Measurements from ENCODE around the gene SERINC2. TPM values are rescaled to one million over a fixed set of nuclear protein-coding genes. Genes with fewer than 3 reads are reported as not detected.

The SERINC2 gene
- polyA plus RNA-seq, 1 donor (not counting 4 experiments of a cell fraction or from before 2014, with no cell fraction given): 171 TPM

GRCh38 chr1:31441073-31441472 lies 28.1 kb downstream of the SERINC2 start:
- Histone ChIP-seq H3K9me3 (ENCODE audit: control insufficient read depth, low read depth, low read length) (no peaks in the 10 kb centered on the region), H3K27me3 (ENCODE audit: control insufficient read depth, extremely low read depth, insufficient read depth, low read length) (no peaks in the 10 kb centered on the region), H3K79me2 (ENCODE audit: control insufficient read depth, insufficient read depth, low read length) (no peaks in the 10 kb centered on the region), H4K20me1 (ENCODE audit: control insufficient read depth, extremely low read depth, insufficient read depth, low read length) (no peaks in the 10 kb centered on the region), H3K27ac (ENCODE audit: control insufficient read depth, insufficient read depth, low read length) (no peak overlapping the region), H3K4me1 (ENCODE audit: control insufficient read depth, extremely low read depth, insufficient read depth, low read length) (no peaks in the 10 kb centered on the region), H3K4me3 (ENCODE audit: control insufficient read depth in 2 of 3, extremely low read depth in 1 of 3, insufficient read depth in 2 of 3, low read depth in 1 of 3, low read length in 3 of 3) (no peak overlapping the region), H3K9me1 (ENCODE audit: control insufficient read depth, extremely low read depth, insufficient read depth, low read length) (no peaks in the 10 kb centered on the region), H3K36me3 (ENCODE audit: control insufficient read depth in 2 of 2, extremely low read depth in 1 of 2, insufficient read depth in 2 of 2, low read length in 2 of 2) (no peaks in the 10 kb centered on the region), H3K9ac (ENCODE audit: control insufficient read depth, extremely low read depth, insufficient read depth, low read length) (no peak overlapping the region), H2AFZ (ENCODE audit: control insufficient read depth, low read length) (no peak overlapping the region), H3K4me2 (ENCODE audit: control insufficient read depth, extremely low read depth, insufficient read depth, low read depth, low read length) (no peak overlapping the region)
- TF ChIP-seq CTCF (optimal IDR thresholded peaks at IDR 0.05 in 1 of 3, IDR thresholded peaks at IDR 0.05 in 1 of 3, conservative IDR thresholded peaks at IDR 0.05 in 1 of 3; ENCODE audit: extremely low read depth in 1 of 3, insufficient read depth in 2 of 3, low read length in 3 of 3): no peak
- no peak for TF ChIP-seq EZH2 (IDR thresholded peaks at IDR 0.05; ENCODE audit: low read length)
- FAIRE-seq (no peak), DNase-seq (ENCODE audit: low read depth, low spot score) (no peak)
- dilution Hi-C loops (cut with MboI; ENCODE audit: extremely low pct_ligation_motif_present, low sequenced_read_pairs): no loop called here

- Histone ChIP-seq H4K20me1 (ENCODE audit: control insufficient read depth, extremely low read depth, insufficient read depth, low read length) (no peaks in the 10 kb centered on the region), H3K79me2 (ENCODE audit: control insufficient read depth, insufficient read depth, low read length) (no peaks in the 10 kb centered on the region), H3K36me3 (ENCODE audit: control insufficient read depth in 2 of 2, extremely low read depth in 1 of 2, insufficient read depth in 2 of 2, low read length in 2 of 2) (no peaks in the 10 kb centered on the region), H3K4me2 (ENCODE audit: control insufficient read depth, extremely low read depth, insufficient read depth, low read depth, low read length) (no peak overlapping the region), H3K4me3 (ENCODE audit: control insufficient read depth in 2 of 3, extremely low read depth in 1 of 3, insufficient read depth in 2 of 3, low read depth in 1 of 3, low read length in 3 of 3) (no peak overlapping the region), H3K4me1 (ENCODE audit: control insufficient read depth, extremely low read depth, insufficient read depth, low read length) (no peaks in the 10 kb centered on the region), H3K27me3 (ENCODE audit: control insufficient read depth, extremely low read depth, insufficient read depth, low read length) (no peaks in the 10 kb centered on the region), H2AFZ (ENCODE audit: control insufficient read depth, low read length) (no peak overlapping the region), H3K9ac (ENCODE audit: control insufficient read depth, extremely low read depth, insufficient read depth, low read length) (no peak overlapping the region), H3K9me1 (ENCODE audit: control insufficient read depth, extremely low read depth, insufficient read depth, low read length) (no peaks in the 10 kb centered on the region), H3K27ac (ENCODE audit: control insufficient read depth, insufficient read depth, low read length) (no peak overlapping the region), H3K9me3 (ENCODE audit: control insufficient read depth, low read depth, low read length) (no peaks in the 10 kb centered on the region)
- dilution Hi-C loops (cut with MboI; ENCODE audit: extremely low pct_ligation_motif_present, low sequenced_read_pairs): no loop called here
- FAIRE-seq (no peak), DNase-seq (ENCODE audit: low read depth, low spot score) (no peak)
- TF ChIP-seq EZH2 (IDR thresholded peaks at IDR 0.05; ENCODE audit: low read length) (no peak), CTCF (optimal IDR thresholded peaks at IDR 0.05 in 1 of 3, IDR thresholded peaks at IDR 0.05 in 1 of 3, conservative IDR thresholded peaks at IDR 0.05 in 1 of 3; ENCODE audit: extremely low read depth in 1 of 3, insufficient read depth in 2 of 3, low read length in 3 of 3) (no peak)
These were observed 28.5 kb downstream of the SERINC2 start for GRCh38 chr1:31441558-31441957.
